B cell (primary cell): ENCODE results near the gene CCNE1. TPM values are rescaled to one million over a fixed set of nuclear protein-coding genes. Genes with fewer than 3 reads are reported as not detected.

Source experiments
- ATAC-seq: fragments of 200-7000 bp; cut with Tn5 transposase; one replicate; pipeline ENCODE4 v1.10.0; 2021; ENCODE audit warnings: low read depth, mild to moderate bottlenecking, moderate number of reproducible peaks, moderate library complexity
- CTCF ChIA-PET: fragments of 350-600 bp; sonication (Branson Sonifier 250); formaldehyde crosslinking; loops from one replicate; lab custom pipeline; 2021; ENCODE audit warnings: antibody characterized with exemption, inconsistent platforms; lab: Charles Lee
- POLR2A ChIA-PET: fragments of 350-600 bp; sonication (Branson Sonifier 250); formaldehyde crosslinking; loops from one replicate; lab custom pipeline; 2021; ENCODE audit warnings: antibody characterized with exemption; lab: Charles Lee
- DNase-seq: peaks from one replicate; pipeline ENCODE4 v3.0.0; 2013
- H2AFZ ChIP-seq: 2 replicates; pipeline ENCODE4 v1.6.1; 2012; ENCODE audit warnings: mild to moderate bottlenecking, low read depth, low read length; ENCODE audit not compliant: insufficient read depth, poor library complexity, severe bottlenecking
- H3K27ac ChIP-seq, 2 donors: 1 replicate in 1 of 2; 2 replicates in 1 of 2; pipeline ENCODE4 v1.5.1; 2012 to 2013; ENCODE audit warnings: low read length in 2 of 2, mild to moderate bottlenecking in 2 of 2, moderate library complexity in 1 of 2
- H3K27me3 ChIP-seq, 4 experiments: fragments of 200-600 bp in 1 of 4; sonication (generic) in 1 of 4; replicated peaks in 1 of 4; 1 replicate in 2 of 4; 2 replicates in 2 of 4; pipeline versions ENCODE4 v1.6.1 to v1.7.0; 2013 to 2016; ENCODE audit warnings: low read length in 3 of 4, mild to moderate bottlenecking in 2 of 4, mixed read lengths in 1 of 4, moderate library complexity in 1 of 4; ENCODE audit not compliant: insufficient read depth in 4 of 4, control insufficient read depth in 3 of 4; ENCODE audit errors: control extremely low read depth in 1 of 4
- H3K36me3 ChIP-seq, 2 experiments: replicated peaks in 1 of 2; 1 replicate in 1 of 2; 2 replicates in 1 of 2; pipeline versions ENCODE4 v1.6.1 to v1.7.1; 2013; ENCODE audit warnings: low read length in 1 of 2; ENCODE audit not compliant: insufficient read depth in 2 of 2, control insufficient read depth in 1 of 2; ENCODE audit errors: control extremely low read depth in 1 of 2, extremely low read depth in 1 of 2
- H3K4me1 ChIP-seq, 2 donors: fragments of 200-600 bp in 1 of 2; sonication (generic) in 1 of 2; 1 replicate in 1 of 2; 2 replicates in 1 of 2; pipeline versions ENCODE4 v1.5.1 to v1.6.1; 2013 to 2017; ENCODE audit warnings: low read length in 2 of 2; ENCODE audit not compliant: control insufficient read depth in 2 of 2, insufficient read depth in 2 of 2
- H3K4me2 ChIP-seq: replicated peaks from 2 replicates; pipeline ENCODE3; 2012; ENCODE audit warnings: mild to moderate bottlenecking, low read depth, low read length; ENCODE audit not compliant: poor library complexity, severe bottlenecking
- H3K4me3 ChIP-seq, 5 experiments: fragments of 200-600 bp in 1 of 5; sonication (generic) in 1 of 5; 1 replicate in 3 of 5; 2 replicates in 2 of 5; pipeline versions ENCODE4 v1.5.1 to v1.7.0; 2011 to 2016; ENCODE audit warnings: low read length in 4 of 5, mild to moderate bottlenecking in 4 of 5, low read depth in 2 of 5, control low read depth in 1 of 5, moderate library complexity in 1 of 5; ENCODE audit not compliant: insufficient read depth in 1 of 5; ENCODE audit errors: control extremely low read depth in 1 of 5, extremely low read depth in 1 of 5
- H3K79me2 ChIP-seq: fragments of 200-600 bp; sonication (generic); one replicate; pipeline ENCODE4 v1.6.0; 2016; ENCODE audit warnings: low read length; ENCODE audit not compliant: control insufficient read depth, insufficient read depth
- H3K9ac ChIP-seq: fragments of 200-600 bp; sonication (generic); 2 replicates; pipeline ENCODE4 v1.6.1; 2017; ENCODE audit warnings: mild to moderate bottlenecking, low read length, moderate library complexity
- H3K9me3 ChIP-seq, 3 donors: one replicate each; pipeline versions ENCODE4 v1.6.1 to v1.7.1; 2013; ENCODE audit warnings: low read length in 2 of 3; ENCODE audit not compliant: control insufficient read depth in 2 of 3, insufficient read depth in 1 of 3; ENCODE audit errors: control extremely low read depth in 1 of 3
- H4K20me1 ChIP-seq: 2 replicates; pipeline ENCODE4 v1.6.0; 2012; ENCODE audit warnings: mild to moderate bottlenecking, low read length; ENCODE audit not compliant: insufficient read depth, control insufficient read depth, poor library complexity, severe bottlenecking
- H3K27ac Mint-ChIP-seq: one replicate; pipeline ENCODE4 v1.8.0; 2021; ENCODE audit warnings: mixed read lengths
- H3K27me3 Mint-ChIP-seq: one replicate; pipeline ENCODE4 v1.8.0; 2021; ENCODE audit warnings: mixed read lengths
- H3K4me1 Mint-ChIP-seq: one replicate; pipeline ENCODE4 v1.8.0; 2021; ENCODE audit warnings: mixed read lengths
- H3K4me3 Mint-ChIP-seq: one replicate; pipeline ENCODE4 v1.8.0; 2021; ENCODE audit warnings: mixed read lengths
- H3K9me3 Mint-ChIP-seq: one replicate; pipeline ENCODE4 v1.8.0; 2022; ENCODE audit warnings: mixed read lengths; ENCODE audit not compliant: insufficient read depth
- CTCF ChIP-seq: fragments of 200-600 bp; IDR thresholded peaks from one replicate; pipeline ENCODE4 v1.8.0; 2022; ENCODE audit warnings: antibody characterized with exemption, mild to moderate bottlenecking
- EZH2 ChIP-seq: IDR thresholded peaks from 2 replicates; pipeline ENCODE4 v1.6.1; 2012; ENCODE audit warnings: borderline replicate concordance, low read depth, mild to moderate bottlenecking, moderate library complexity, low read length; ENCODE audit not compliant: insufficient read depth, poor library complexity, severe bottlenecking
- WGBS: methylation state at CpG from one replicate; pipeline ENCODE4 v1.1.5; 2013; ENCODE audit warnings: missing lambda C conversion rate; ENCODE audit not compliant: insufficient coverage; 5-methylcytosine and 5-hydroxymethylcytosine counted together
- intact Hi-C: fragments of 100-400 bp; cut with micrococcal nuclease; formaldehyde crosslinking; loops from one replicate; pipeline ENCODE4 v1.10.0; 2022
- polyA plus RNA-seq: library from polyadenylated mRNA; depleted of rRNA; stranded (reverse); fragments of >200 nt; gene quantifications from 2 replicates; pipeline ENCODE4 v1.2.3, GENCODE V29; 2012
- total RNA-seq, 2 donors: library from RNA; stranded (reverse); fragments of 120-200 nt in 1 of 2; gene quantifications; 1 replicate in 1 of 2; 2 replicates in 1 of 2; pipeline versions ENCODE4 v1.2.3 to v1.2.4, GENCODE V29; 2013 to 2022

CCNE1 gene
- total and polyA plus RNA-seq, 2 donors (not counting 1 experiment from before 2014, with no cell fraction given) = 2.5 to 2.8 TPM

GRCh38 chr19:29785360-29785759, 26.4 kb upstream of the CCNE1 start:
- CTCF ChIA-PET = no interaction called here
- no peak overlapping the region for H3K27ac Mint-ChIP-seq
- H3K4me3 Mint-ChIP-seq = no peak overlapping the region
- 79% methylated on average over 5 of the region's 5 CpGs for WGBS
- no peaks in the 10 kb centered on the region for H3K4me1 Mint-ChIP-seq
- Histone ChIP-seq H3K79me2 (no peaks in the 10 kb centered on the region), H3K4me2 (no peak overlapping the region), H3K4me3 (no peak overlapping the region), H3K9me3 (peaks cover 0 to 5% (median 0%) of the 10 kb centered on the region in 3 donors), H2AFZ (no peak overlapping the region), H3K27ac (no peak overlapping the region), H3K27me3 (no peaks in the 10 kb centered on the region), H3K36me3 (no peaks in the 10 kb centered on the region), H3K4me1 (no peaks in the 10 kb centered on the region), H3K9ac (no peak overlapping the region), H4K20me1 (no peaks in the 10 kb centered on the region)
- intact Hi-C loops = no loop called here
- ATAC-seq (no peak), DNase-seq (no peak)
- no peaks in the 10 kb centered on the region for H3K9me3 Mint-ChIP-seq
- TF ChIP-seq EZH2 (no peak), CTCF (no peak)
- POLR2A ChIA-PET = no interaction called here
- H3K27me3 Mint-ChIP-seq = peaks cover 3% of the 10 kb centered on the region

- POLR2A ChIA-PET = no interaction called here
- CTCF ChIA-PET = no interaction called here
- intact Hi-C loops = no loop called here
- H4K20me1 ChIP-seq = no peaks in the 10 kb centered on the region
- H3K4me3 ChIP-seq = no peak overlapping the region
- no peaks in the 10 kb centered on the region for H3K79me2 ChIP-seq
- Mint-ChIP-seq H3K9me3 (no peaks in the 10 kb centered on the region), H3K27ac (no peak overlapping the region), H3K4me3 (no peak overlapping the region), H3K4me1 (no peaks in the 10 kb centered on the region), H3K27me3 (peaks cover 5% of the 10 kb centered on the region)
- no peak overlapping the region for H3K27ac ChIP-seq
- no peaks in the 10 kb centered on the region for H3K4me1 ChIP-seq
- H3K9me3 ChIP-seq = peaks cover 0 to 5% (median 0%) of the 10 kb centered on the region in 3 donors
- ATAC-seq (no peak), DNase-seq (no peak)
- no peak overlapping the region for H2AFZ ChIP-seq
- H3K9ac ChIP-seq = no peak overlapping the region
- no peaks in the 10 kb centered on the region for H3K27me3 ChIP-seq
- H3K4me2 ChIP-seq = no peak overlapping the region
- 84% methylated on average over 5 of the region's 5 CpGs for WGBS
- TF ChIP-seq EZH2 = no peak
- no peak for TF ChIP-seq CTCF
- no peaks in the 10 kb centered on the region for H3K36me3 ChIP-seq
Measured at GRCh38 chr19:29785955-29786589, 25.7 kb upstream of the CCNE1 start.
